ENCODE data around the gene ZMYM4.
"Not testable (repeated sequence)": the region's sequence is repeated elsewhere in the genome, so short reads cannot be mapped to it uniquely, and the experiment has no call there.

The ZMYM4 gene

DNA sequence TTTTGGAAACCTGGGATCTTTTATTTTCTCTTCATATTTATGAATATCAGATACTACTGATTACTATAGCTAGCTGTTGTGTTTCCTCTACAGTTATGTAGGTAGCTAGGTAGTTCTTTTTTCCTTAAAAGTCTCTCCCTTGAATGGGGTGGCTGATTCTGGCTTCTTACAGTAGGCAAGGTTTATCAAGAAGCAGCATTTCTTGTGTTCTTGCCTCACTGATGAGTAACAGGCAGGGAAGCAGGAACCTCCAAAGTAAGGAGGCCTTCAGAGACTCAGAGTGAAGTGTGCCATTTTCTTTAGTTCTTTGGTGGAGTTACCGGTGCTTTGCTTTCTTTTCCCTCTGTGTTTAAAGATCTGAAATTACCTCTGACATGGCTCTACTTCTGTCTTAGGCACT is 56.0 kb downstream of the ZMYM4 start:
- no peak for DNase-seq (ENCODE audit: low read depth in 3 of 3, low spot score in 1 of 3)

DNA sequence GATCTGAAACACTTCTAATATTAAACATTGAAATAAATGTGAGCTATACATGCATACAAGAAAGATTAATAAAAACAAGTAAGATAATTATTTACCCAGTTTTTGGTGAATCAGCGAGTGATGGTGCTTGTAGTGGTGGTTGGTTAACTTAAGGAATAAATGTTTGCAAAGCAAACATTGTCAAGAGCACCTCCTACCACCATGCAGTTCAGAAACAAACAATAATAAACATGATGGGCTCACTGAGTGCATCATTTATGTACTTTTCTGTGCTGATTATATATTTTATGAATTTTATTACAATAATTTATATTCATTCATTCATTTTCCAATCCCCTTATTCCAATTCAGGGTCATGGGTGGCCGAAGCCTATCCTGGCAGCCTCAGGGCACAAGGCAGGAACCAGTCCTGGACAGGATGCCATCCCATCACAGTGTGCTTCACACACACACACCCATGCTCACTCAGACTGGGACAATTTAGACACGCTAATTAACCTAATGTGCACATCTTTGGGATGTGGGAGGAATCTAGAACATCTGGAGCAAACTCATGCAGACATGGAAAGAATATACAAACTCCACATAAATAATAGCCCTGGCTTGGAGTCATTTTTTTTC is 57.8 kb downstream of the ZMYM4 start:
- DNase-seq (ENCODE audit: low read depth in 3 of 3, low spot score in 1 of 3) = no peak

DNA sequence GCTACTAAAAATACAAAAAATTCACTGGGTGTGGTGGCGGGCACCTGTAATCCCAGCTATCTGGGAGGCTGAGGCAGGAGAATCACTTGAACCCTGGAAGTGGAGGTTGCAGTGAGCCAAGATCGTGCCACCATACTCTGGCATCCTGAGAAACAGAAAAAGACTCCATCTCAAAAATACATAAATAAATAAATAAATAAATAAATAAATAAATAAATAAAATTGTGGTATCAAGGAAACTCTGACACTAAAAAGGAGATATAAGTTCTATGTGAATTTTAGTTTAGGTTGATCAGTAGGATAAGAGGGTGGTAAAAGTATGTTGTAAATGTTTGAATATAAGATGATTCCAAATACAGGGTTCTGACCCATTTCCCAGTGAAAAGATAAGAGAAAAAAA is 63.1 kb downstream of the ZMYM4 start:
- DNase-seq (ENCODE audit: low read depth in 3 of 3, low spot score in 1 of 3) = not testable (repeated sequence)

DNA sequence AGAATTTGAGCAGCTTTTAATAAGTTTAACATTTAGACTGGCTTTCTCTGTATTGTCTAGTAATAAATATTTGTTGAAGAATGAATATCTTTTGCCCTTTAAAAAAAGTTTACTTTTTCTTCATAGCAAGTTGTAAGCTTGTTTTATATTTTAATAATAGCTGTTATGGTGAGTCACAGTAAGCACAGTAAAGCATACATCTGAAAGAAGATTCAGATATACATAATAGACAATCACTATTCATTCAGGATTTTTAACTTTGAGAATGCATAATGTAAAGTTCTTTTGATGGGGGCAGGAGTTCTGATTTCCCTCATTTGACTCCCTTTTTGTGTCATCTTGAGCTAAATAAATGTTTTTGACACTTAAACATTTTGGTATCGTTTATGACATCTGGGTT is 66.0 kb downstream of the ZMYM4 start:
- DNase-seq (ENCODE audit: low read depth in 3 of 3, low spot score in 1 of 3) = no peak

DNA sequence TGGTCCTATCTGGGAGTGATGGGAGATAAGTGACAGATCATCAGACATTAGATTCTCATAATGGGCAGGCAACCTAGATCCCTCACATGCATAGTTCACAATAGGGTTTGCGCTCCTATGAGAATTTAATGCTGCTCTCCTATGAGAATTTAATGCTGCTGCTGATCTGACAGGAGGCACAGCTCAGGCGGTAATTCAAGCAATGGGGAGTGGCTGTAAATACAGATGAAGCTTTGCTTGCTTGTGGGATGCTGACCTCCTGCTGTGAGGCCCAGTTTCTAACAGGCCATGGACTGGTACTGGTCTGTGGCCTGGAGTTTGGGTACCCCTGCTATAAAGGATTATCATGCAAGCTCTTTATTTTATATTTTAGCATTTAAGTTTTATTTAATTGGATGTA is 72.0 kb downstream of the ZMYM4 start:
- no peak for DNase-seq (ENCODE audit: low read depth in 3 of 3, low spot score in 1 of 3)

DNA sequence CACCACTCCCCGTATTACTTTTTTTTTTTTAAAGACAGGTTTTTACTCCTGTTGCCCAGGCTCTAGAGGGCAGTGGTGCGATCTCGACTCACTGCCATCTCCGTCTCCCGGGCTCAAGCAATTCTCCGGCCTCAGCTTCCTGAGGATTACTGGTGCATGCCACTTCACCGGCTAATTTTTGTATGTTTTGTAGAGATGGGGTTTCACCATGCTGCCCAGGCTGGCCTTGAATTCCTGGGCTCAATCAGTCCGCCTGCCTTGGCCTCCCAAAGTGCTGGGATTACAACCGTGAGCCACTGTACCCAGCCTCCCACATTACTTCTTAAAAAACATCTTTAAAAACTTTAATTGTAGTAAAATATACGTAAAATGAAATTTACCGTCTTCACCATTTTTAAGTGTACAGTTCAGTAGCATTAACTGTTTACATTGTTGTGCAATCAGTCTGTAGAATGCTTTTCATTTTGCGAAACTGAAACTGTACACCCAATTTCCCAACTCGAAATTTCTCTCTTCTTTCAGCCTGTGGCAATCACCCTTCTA is 77.0 kb downstream of the ZMYM4 start:
- DNase-seq (ENCODE audit: low read depth in 3 of 3, low spot score in 1 of 3) = no peak

DNA sequence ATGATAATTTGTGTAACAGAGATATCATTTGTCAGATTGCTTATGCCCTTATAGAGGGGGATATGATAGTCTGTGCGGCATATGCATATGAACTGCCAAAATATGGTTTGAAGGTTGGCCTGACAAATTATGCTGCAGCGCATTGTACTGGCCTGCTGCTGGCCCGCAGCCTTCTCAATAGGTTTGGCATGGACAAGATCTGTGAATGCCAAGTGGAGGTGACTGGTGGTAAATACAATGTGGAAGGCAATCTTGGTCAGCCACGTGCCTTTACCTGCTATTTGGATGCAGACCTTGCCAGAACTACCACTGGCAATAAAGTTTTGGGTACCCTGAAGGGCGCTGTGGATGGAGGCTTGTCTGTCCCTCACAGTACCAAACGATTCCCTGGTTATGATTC is 82.4 kb downstream of the ZMYM4 start:
- no peak for DNase-seq (ENCODE audit: low read depth in 3 of 3, low spot score in 1 of 3)

DNA sequence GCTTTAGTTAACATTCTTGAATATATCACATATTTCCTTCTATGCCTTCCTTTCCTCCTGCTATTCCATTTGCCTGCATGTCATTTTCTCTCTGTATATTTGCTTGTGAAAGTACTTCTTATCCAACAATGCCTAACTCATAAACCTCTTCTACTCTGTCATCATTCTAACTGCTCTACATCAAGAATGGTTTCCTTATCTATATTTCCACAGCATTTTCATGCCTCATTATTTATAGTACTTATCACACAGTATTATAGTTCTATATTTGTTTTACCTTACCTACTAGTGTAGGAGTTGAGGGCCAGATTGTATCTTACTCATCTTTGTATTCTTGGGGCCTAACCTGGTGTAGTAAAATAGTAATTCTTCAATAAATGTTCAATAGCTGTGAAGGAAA is 91.5 kb downstream of the ZMYM4 start:
- no peak for DNase-seq (ENCODE audit: low read depth in 3 of 3, low spot score in 1 of 3)

DNA sequence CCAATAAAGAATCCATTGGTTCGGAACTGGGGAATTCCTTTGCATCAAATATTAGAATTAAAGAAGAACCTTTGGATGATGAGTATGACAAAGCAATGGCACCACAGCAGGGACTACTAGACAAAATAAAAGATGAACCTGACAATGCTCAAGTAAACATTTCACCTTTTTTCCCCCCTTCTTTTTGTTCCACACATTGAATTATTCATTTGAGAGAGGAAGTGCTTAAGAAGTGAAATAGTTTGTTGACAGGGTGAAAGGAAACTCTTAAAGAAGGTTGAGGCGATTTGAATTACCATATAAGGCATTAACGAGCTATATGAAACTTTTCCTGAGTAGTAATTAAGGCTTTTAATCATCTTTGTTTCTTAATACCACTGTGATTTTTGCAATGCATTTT is 93.1 kb downstream of the ZMYM4 start:
- DNase-seq (ENCODE audit: low read depth in 3 of 3, low spot score in 1 of 3) = no peak

DNA sequence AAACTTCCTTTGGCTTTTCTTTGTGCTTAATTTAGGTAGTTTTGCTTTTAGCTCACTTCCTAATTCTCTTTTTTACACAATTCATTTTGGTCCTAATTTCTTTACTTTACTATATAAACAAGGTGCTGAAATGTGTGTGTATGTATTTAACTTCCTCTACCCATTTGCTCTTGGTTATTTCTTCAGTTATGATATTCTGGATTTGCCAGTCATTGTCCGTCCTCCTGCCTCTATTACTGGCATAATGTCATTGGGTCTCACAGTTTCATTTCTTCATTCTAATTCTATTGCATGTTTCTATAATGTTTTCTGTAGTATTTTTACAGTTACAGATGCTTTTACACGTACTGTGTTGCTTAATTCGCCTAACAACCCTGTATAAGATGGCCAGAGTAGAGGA is 96.2 kb downstream of the ZMYM4 start:
- DNase-seq (ENCODE audit: low read depth in 3 of 3, low spot score in 1 of 3) = no peak

DNA sequence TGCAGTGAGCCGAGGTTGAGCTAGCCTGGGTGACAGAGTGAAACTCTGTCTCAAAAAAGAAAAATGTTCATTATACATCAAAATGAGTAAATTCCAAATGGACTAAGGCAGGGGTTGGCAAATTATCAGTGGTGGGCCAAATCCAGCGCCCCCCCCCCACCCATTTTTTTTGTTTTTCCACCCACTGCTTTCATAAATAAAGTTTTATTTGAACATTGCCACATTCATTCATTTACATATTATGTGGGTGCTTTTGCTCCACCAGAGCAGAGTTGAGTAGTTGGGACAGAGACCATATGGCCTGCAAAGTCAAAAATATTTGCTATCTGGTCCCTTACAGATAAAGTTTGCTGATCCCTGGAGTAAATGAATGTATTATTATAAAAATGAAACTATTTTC is 99.4 kb downstream of the ZMYM4 start:
- DNase-seq (ENCODE audit: low read depth in 3 of 3, low spot score in 1 of 3) = no peak

DNA sequence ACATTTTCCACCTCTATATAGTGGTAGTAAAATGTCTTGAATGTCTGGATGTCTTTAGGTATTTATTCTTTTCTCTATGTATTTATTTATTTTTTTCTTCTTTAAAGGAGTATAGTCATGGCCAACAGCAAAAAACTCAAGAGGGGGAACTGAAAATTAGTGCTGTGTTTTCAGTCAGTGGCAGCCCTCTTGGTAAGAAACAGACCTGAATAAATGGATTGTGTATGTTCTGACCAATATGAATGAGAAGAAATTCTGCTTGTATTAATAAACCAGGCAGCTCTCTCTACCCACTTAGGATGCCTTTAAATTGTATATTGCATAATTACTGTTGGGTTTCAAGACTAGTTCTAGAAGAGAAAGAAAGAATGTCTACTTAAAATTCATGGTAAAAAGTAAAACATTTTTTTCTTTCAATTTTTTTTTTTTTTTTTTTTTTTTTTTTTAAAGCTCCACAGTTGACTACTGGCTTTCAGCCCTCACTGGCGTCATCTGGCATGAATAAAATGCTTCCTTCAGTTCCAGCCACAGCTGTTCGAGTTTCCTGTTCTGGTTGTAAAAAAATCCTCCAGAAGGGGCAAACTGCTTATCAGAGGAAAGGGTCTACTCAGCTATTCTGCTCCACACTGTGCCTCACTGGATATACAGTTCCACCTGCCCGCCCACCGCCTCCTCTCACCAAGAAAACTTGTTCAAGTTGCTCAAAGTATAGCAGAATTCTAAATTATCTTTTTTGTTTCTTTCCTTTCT is 101.6 kb downstream of the ZMYM4 start:
- DNase-seq (ENCODE audit: low read depth in 3 of 3, low spot score in 1 of 3) = no peak

DNA sequence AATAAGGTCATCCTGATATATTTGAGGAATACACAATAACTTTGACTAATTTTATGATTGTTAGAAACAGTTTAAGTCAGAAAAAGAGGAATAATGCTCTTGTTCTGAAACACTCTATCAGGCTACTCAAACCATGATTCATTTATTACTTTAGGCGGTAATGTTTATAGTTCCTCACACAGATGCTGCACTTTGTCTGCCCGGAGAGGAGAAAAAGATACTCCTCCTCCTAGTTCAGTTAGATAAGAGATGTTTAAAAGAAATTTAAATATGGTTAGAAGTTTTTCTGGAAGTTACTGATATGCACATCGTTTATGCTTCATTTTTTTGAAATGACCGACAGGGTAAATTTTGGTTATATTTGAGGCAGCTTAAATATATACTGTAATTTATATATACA is 103.0 kb downstream of the ZMYM4 start:
- no peak for DNase-seq (ENCODE audit: low read depth in 3 of 3, low spot score in 1 of 3)

DNA sequence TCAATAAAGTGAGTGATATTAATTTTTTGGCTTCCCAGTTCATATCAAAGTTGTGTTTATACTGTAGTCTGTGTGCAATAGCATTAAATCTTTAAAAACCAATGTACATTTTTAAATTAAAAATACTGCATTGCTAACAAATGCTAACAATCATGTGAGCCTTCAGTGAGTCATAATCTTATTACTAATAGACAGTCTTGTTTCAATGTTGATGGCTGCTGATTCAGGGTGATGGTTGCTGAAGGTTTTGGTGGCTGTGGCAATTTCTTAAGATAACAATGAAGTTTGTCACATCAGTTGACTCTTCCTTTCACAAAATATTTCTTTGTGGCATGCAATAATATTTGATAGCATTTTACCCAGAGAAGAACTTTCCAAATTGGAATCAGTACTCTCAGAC is 109.0 kb downstream of the ZMYM4 start:
- DNase-seq (ENCODE audit: low read depth in 3 of 3, low spot score in 1 of 3) = no peak

DNA sequence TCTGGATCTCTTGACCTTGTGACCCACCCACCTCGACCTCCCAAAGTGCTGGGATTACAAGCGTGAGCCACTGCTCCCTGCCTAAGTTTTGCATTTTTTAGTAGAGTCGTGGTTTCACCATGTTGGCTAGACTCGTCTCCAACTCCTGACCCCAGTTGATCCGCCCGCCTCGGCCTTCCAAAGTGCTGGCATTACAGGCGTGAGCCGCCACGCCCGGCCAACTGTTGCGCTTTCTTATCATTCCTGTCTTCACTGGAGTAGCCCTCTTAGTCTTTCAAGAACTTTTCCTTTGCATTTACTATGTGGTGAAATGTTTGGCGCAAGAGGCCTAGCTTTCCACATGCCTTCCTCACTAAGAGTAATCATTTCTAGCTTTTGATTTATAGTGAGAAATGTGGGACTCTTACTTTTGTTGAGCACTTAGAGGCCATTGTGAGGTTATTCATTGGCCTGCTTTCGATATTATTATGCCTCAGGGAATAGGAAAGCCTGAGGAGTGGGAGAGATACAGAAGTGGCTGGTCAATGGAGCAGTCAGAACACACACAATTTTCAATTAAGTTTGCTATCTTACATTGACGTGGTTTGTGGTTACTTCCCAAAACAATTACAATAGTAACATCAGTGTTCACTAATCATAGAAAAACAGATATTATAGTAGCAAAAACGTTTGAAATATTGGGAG is 111.0 kb downstream of the ZMYM4 start:
- DNase-seq (ENCODE audit: low read depth in 3 of 3, low spot score in 1 of 3) = no peak

DNA sequence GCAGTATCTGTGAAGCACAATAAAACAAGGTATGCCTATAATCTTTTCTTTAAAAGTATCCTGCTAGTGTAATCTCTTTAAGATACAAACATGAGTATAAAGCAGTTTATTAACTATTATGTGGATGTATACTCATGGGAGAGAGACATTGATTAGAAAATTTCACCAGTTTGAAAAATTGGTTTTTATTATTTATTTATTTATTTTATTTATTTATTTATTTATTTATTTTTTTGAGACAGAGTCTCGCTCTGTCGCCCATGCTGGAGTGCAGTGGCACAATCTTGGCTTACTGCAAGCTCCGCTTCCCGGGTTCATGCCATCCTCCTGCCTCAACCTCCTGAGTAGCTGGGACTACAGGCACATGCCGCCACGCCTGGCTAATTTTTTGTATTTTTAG is 111.6 kb downstream of the ZMYM4 start:
- DNase-seq (ENCODE audit: low read depth in 3 of 3, low spot score in 1 of 3) = not testable (repeated sequence)

DNA sequence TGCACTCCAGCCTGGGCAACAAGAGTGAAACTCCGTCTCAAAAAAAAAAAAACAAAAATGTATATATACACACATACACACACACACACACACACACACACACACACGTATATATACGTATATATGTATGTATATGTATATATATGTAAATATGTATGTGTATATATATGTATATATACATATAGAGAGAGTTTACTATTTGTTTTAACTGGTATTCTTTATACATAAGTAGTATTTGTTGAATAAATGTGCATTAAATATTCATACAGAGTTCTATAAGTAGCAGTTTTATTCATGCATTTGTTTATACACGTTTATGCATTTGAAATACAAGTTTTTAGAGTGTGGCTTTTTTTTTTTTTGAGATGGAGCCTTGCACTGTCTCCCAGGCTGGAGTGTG is 113.6 kb downstream of the ZMYM4 start:
- no peak for DNase-seq (ENCODE audit: low read depth in 3 of 3, low spot score in 1 of 3)

DNA sequence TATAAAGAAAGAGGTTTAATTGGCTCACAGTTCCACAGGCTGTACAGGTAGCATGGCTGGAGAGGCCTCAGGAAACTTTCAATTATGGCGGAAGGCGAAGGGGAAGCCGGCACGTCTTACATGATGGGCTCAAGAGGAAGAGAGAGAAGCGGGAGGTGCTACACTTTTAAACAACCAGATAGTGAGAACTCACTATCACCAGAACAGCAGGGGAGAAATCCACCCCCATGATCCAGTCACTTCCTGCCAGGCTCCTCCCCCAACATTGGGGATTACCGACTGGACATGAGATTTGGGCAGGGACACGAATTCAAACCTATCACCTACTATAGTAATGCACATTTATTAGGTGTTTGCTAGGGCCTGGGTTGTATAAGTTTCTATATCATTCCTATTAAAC is 117.8 kb downstream of the ZMYM4 start:
- DNase-seq (ENCODE audit: low read depth in 3 of 3, low spot score in 1 of 3) = no peak

DNA sequence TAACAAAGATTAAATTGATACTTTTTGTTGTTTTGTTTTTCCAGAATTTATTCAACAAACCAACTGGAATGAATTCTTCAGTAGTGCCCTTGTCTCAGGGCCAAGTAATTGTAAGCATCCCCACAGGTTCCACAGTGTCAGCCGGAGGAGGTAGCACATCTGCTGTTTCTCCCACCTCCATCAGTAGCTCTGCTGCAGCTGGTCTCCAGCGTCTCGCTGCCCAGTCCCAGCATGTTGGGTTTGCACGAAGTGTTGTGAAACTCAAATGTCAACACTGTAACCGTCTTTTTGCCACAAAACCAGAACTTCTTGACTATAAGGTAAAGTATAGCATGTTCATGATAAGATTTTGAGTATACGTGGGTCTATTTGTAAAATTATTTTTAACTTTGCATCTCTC is 118.5 kb downstream of the ZMYM4 start:
- no peak for DNase-seq (ENCODE audit: low read depth in 3 of 3, low spot score in 1 of 3)

DNA sequence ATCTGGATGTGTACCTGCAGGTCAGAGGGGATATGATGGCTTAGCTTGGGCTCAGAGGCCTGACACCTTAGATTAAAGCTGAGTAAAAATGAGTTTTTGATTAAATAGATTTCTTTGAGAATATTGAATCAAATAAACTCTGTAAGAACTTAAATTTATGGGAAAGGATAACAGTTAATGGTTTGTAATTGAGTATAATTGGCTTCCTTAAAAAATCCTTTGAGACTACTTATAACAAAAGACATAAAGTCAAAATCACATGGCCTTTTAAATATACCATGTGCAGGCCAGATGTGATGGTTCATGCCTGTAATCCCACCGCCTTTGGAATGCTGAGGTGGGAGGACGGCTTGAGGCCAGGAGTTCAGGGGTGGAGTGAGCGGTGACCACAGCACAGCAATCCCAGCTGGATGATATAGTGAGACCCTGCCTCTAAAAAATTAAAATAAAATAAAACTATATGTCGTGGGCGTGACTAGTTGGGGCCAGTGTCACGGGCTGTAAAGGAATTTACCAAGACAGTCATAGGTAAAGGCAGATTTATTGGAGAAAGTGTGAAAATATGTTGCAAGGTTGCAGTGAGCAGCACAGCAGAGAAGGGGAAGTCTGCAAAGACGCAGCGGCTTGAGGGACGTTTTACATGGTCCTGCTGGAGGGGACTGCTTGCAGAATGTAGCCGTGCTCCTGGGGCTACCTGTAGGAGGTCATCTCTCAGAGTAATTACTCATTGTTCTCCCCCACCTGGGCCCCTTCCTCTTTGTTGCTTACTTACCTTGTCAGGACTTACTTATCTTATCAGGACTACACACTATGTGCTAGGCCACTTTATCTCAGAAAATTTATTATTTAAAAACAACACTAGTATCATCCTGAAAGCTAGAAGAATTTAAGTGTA is 122.3 kb downstream of the ZMYM4 start:
- no peak for DNase-seq (ENCODE audit: low read depth in 3 of 3, low spot score in 1 of 3)

DNA sequence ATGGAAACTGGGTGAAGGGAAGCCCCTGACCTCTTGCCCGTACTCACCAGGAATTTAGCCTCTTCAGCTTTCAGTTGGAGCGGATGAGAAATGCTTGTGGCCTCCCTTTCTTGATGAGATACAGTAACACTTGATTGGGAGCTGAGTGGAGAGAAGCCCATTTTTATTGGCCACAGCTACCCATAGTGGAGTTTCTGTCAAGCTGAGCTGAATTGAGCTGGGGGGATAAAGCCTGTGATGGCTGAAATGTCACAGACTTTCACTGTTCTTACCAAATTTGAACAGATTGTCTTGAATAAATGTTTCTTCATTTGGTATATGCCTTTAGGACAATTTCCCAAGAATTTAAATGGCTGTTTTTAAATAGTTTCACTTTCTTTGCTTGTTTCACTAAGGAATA is 125.9 kb downstream of the ZMYM4 start:
- DNase-seq (ENCODE audit: low read depth in 3 of 3, low spot score in 1 of 3) = no peak

Data from stimulated activated CD4-positive, alpha-beta T cell treated with anti-CD3 and anti-CD28 coated beads, TNF-alpha, amount 100 ng/mL, for 1 hour (primary cell).